Right lobe of liver (tissue), 6 donors: ENCODE data around the gene SLC2A4RG. TPM values are rescaled to one million over a fixed set of nuclear protein-coding genes. Genes with fewer than 3 reads are reported as not detected.

Source experiments
- ATAC-seq, 4 donors: fragments of 200-7000 bp; cut with Tn5 transposase; one replicate each; pipeline ENCODE4 v1.9.1; 2020; ENCODE audit warnings: mild to moderate bottlenecking in 4 of 4, moderate library complexity in 4 of 4
- DNase-seq, 3 donors: peaks; one replicate each; pipeline ENCODE4 v3.0.0-alpha.2; 2020
- H3K27ac ChIP-seq, 3 donors: fragments of 200-600 bp; one replicate each; pipeline ENCODE4 v1.8.0; 2022
- H3K27me3 ChIP-seq, 2 donors: fragments of 200-600 bp; one replicate each; pipeline ENCODE4 v1.8.0; 2022
- H3K36me3 ChIP-seq, 4 donors: fragments of 200-600 bp; sonication (generic) in 1 of 4; one replicate each; pipeline versions ENCODE4 v1.5.1 to v1.8.0; 2017 to 2022; ENCODE audit warnings: control low read depth in 1 of 4
- H3K4me1 ChIP-seq, 4 donors: fragments of 200-600 bp; sonication (generic) in 1 of 4; one replicate each; pipeline versions ENCODE4 v1.5.1 to v1.8.0; 2017 to 2022; ENCODE audit warnings: control low read depth in 1 of 4
- H3K4me3 ChIP-seq, 3 donors: fragments of 200-600 bp; one replicate each; pipeline ENCODE4 v1.8.0; 2022
- H3K9me3 ChIP-seq, 4 donors: fragments of 200-600 bp; sonication (generic) in 1 of 4; one replicate each; pipeline versions ENCODE4 v1.5.1 to v1.8.0; 2017 to 2022; ENCODE audit warnings: control low read depth in 1 of 4
- POLR2A ChIP-seq: fragments of 450-650 bp; IDR thresholded peaks from one replicate; pipeline ENCODE4 v1.6.1; 2017; ENCODE audit warnings: antibody characterized with exemption, mild to moderate bottlenecking
- WGBS: methylation state at CpG from one replicate; pipeline ENCODE4 v1.1.6; 2018; ENCODE audit warnings: low coverage, low lambda C conversion rate; ENCODE audit not compliant: insufficient coverage; ENCODE audit errors: missing lambda C conversion rate; 5-methylcytosine and 5-hydroxymethylcytosine counted together
- intact Hi-C, 2 donors: fragments of 100-400 bp; cut with DNase I; formaldehyde crosslinking; loops; one replicate each; pipeline versions ENCODE4 v1.11.2 to v1.14.1; 2022
- total RNA-seq, 6 experiments: library from RNA; depleted of rRNA in 2 of 6; stranded (reverse); fragments of >200 nt in 2 of 6; fragmentation: NEBNext Ultra II Directional in 3 of 6; extraction: Animal tissue kit (Norgen Biotek cat#: 25700) in 3 of 6; gene quantifications; one replicate each; pipeline versions ENCODE4 v1.1.0 to v1.2.4, GENCODE V29; 2016 to 2023
- TF ChIP-seq, protein P1 (sequence below), 4 donors: fragments of 200-600 bp in 3 of 4; fragments of 450-650 bp in 1 of 4; IDR thresholded peaks; one replicate each; pipeline versions ENCODE4 v1.5.1 to v1.8.0; 2016 to 2022; ENCODE audit warnings: antibody characterized with exemption in 4 of 4, mild to moderate bottlenecking in 2 of 4
- donor health status: DM: no; HTN: yes; CAD: no.
- donor health status: DM: no; HTN: no; CAD: no.
- donor health status: DM: no; HTN: no; CAD: no.
- donor health status: DM: no; HTN: yes; CAD: no.
- donor health status: DM: no; HTN: yes; CAD: no.

Gene SLC2A4RG
- total RNA-seq, 6 experiments from 2014 or later = 36.0 to 180 (median 73.8) TPM

DNA sequence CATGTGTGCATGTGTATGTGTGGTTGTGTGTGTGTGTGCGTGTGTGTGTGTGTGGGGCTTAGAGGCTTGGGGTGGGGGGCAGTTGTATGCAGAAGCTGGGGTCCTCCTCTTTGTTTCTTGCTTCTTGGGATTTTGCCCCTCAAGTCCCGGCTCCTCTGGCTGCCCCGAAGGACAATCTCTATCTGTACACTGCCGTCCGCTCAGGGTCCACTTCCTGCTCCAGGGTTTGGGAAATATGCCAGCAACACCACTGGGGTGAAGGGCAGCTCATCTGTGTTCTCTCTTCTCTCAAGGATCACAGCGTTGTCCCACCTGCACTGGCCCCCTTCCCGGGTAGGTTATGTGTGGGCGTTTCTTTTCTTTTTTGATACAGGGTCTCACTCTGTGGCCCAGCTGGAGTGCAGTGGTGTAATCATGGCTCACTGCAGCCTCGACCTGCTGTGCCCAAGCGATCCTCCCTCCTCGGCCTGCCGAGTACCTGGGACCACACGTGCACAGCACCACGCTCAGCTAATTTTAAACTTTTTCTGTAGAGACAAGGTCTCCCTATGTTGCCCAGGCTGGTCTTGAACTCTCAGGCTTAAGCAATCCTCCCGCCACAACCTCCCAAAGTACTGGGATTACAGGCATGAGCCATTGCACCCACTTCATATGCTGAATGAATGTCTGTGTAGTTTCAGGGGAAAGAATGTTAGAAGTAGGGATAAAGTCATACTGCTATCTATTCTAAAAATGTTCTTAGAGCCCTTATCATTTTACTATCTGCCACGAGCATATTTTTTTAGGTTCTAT is 25.7 kb downstream of the SLC2A4RG start:
- Histone ChIP-seq H3K27ac (no peak overlapping the region), H3K9me3 (no peaks in the 10 kb centered on the region), H3K4me3 (no peak overlapping the region), H3K36me3 (no peaks in the 10 kb centered on the region), H3K4me1 (no peaks in the 10 kb centered on the region), H3K27me3 (no peaks in the 10 kb centered on the region)
- TF ChIP-seq, protein P1, sequence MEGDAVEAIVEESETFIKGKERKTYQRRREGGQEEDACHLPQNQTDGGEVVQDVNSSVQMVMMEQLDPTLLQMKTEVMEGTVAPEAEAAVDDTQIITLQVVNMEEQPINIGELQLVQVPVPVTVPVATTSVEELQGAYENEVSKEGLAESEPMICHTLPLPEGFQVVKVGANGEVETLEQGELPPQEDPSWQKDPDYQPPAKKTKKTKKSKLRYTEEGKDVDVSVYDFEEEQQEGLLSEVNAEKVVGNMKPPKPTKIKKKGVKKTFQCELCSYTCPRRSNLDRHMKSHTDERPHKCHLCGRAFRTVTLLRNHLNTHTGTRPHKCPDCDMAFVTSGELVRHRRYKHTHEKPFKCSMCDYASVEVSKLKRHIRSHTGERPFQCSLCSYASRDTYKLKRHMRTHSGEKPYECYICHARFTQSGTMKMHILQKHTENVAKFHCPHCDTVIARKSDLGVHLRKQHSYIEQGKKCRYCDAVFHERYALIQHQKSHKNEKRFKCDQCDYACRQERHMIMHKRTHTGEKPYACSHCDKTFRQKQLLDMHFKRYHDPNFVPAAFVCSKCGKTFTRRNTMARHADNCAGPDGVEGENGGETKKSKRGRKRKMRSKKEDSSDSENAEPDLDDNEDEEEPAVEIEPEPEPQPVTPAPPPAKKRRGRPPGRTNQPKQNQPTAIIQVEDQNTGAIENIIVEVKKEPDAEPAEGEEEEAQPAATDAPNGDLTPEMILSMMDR (IDR thresholded peaks at IDR 0.05) = no peak
- no peak for TF ChIP-seq POLR2A
- intact Hi-C loops = no loop called here
- DNase-seq (no peak), ATAC-seq (peak in 3 of 4 donors; percentile 23 to 45 (median 42))
- 46% methylated on average over 16 of the region's 16 CpGs for WGBS

DNA sequence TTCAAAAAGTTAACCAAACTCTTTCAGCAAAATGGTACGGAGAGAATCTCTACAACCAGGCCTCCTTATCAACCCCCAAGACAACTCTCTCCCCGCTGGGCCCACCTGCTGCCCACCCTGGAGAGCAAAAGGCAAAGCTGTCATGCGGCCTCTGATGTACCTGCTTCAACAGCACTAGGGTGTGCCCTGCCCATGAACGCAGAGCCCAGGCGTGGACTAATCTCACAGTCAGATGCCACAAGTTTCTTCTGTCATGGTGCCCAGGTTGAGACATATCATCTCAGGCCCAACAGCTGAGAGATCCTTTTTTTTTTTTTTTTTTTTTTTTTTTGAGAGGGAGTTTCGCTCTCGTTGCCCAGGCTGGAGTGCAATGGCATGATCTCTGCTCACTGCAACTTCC is 26.3 kb downstream of the SLC2A4RG start:
- H3K9me3 ChIP-seq = no peaks in the 10 kb centered on the region
- no peaks in the 10 kb centered on the region for H3K27me3 ChIP-seq
- H3K4me1 ChIP-seq = no peaks in the 10 kb centered on the region
- ATAC-seq = no peak
- TF ChIP-seq, protein P1 (IDR thresholded peaks at IDR 0.05) = no peak
- no peak for TF ChIP-seq POLR2A
- WGBS = 100% methylated on average over 4 of the region's 7 CpGs
- intact Hi-C loops = no loop called here
- DNase-seq = no peak
- H3K4me3 ChIP-seq = no peak overlapping the region
- no peak overlapping the region for H3K27ac ChIP-seq
- H3K36me3 ChIP-seq = no peaks in the 10 kb centered on the region

DNA sequence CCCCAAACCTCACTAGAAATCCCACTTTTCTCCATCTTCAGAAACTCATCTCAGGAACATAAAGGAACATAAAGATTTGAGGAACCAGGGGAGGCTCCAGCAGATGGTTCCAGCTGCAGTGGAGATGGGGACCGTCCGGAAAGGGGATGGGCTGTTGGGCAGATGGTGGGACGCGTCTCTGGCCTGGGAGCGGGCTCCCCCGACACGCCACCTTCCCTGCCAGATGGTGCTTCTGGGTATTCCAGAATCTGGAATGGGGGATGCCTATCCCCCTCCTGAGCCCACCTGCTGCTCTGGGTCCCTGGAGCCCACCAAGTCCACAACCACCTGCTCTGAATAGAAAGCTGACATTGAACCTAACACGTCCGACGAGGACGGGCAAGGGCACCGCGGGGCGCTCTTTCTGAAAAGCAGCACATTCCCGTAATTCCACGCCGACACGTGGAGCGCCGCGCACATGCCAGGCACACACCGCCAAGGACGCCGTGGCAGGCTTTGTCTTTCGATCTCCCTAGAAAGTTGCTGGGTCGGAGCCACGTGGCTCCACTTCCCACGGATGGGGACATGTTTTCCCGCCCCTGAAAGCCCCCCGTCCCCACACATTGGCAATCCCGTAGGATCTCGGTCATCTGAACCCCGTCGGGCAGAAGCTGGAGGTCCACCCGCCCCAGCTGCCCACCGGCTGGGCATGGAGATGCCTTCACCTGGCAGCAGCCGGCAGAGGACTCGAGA is 27.3 kb downstream of the SLC2A4RG start:
- no peaks in the 10 kb centered on the region for H3K9me3 ChIP-seq
- no peaks in the 10 kb centered on the region for H3K4me1 ChIP-seq
- WGBS = 87% methylated on average over 3 of the region's 38 CpGs
- no peaks in the 10 kb centered on the region for H3K36me3 ChIP-seq
- H3K27me3 ChIP-seq = no peaks in the 10 kb centered on the region
- TF ChIP-seq POLR2A = no peak
- TF ChIP-seq, protein P1 (IDR thresholded peaks at IDR 0.05) = no peak
- no peak overlapping the region for H3K4me3 ChIP-seq
- H3K27ac ChIP-seq = no peak overlapping the region
- intact Hi-C loops = no loop called here
- no peak for DNase-seq
- no peak for ATAC-seq

DNA sequence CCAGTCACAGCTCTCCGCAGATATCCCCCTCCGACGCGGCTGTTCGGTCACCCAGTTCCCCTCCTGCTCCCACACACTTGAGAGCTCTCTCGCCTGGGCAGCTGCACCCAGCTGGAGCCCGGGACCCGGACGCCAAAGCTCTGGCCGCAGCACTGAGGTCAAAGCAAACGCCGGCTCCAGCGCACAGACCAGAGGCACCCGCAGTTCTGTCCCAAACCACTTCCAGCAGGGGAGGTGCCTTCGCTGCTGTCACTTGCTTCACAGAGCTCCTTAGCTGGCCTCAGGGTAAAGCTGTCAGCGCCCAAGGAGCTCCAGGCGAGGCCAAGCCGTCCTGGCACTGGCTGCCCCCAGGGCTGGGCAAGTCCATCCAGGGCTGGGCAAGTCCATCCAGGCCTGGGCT is 27.9 kb downstream of the SLC2A4RG start:
- ATAC-seq = no peak
- 0% methylated on average over 2 of the region's 18 CpGs for WGBS
- no peak overlapping the region for H3K4me3 ChIP-seq
- no peaks in the 10 kb centered on the region for H3K9me3 ChIP-seq
- TF ChIP-seq POLR2A = no peak
- TF ChIP-seq, protein P1 (IDR thresholded peaks at IDR 0.05) = no peak
- no peaks in the 10 kb centered on the region for H3K27me3 ChIP-seq
- intact Hi-C loops = no loop called here
- DNase-seq = no peak
- H3K27ac ChIP-seq = no peak overlapping the region
- H3K36me3 ChIP-seq = no peaks in the 10 kb centered on the region
- H3K4me1 ChIP-seq = no peaks in the 10 kb centered on the region
